Measurements from ENCODE around the gene PRMT7.

The PRMT7 gene

GRCh38 chr16:68358951-68359350, 48.1 kb downstream of the PRMT7 start:
- TF ChIP-seq CTCF (IDR thresholded peaks at IDR 0.05): no peak
- peaks cover 31% of the 10 kb centered on the region for H3K36me3 ChIP-seq
- H3K27ac ChIP-seq: no peak overlapping the region
- H3K27me3 ChIP-seq: peaks cover 22% of the 10 kb centered on the region
- no peak overlapping the region for H3K4me3 ChIP-seq (ENCODE audit: low read depth in 1 of 2, low read length in 1 of 2)
- no peaks in the 10 kb centered on the region for H3K9me3 ChIP-seq
- peaks cover 15 to 20% of the 10 kb centered on the region in 2 experiments for H3K4me1 ChIP-seq (ENCODE audit: control insufficient read depth in 1 of 2, insufficient read depth in 1 of 2, low read depth in 1 of 2, low read length in 1 of 2)

GRCh38 chr16:68359398-68360191, 48.8 kb downstream of the PRMT7 start:
- no peak overlapping the region for H3K4me3 ChIP-seq (ENCODE audit: low read depth in 1 of 2, low read length in 1 of 2)
- H3K4me1 ChIP-seq (ENCODE audit: control insufficient read depth in 1 of 2, insufficient read depth in 1 of 2, low read depth in 1 of 2, low read length in 1 of 2): peaks cover 15 to 20% of the 10 kb centered on the region in 2 experiments
- TF ChIP-seq CTCF (IDR thresholded peaks at IDR 0.05): no peak
- H3K27me3 ChIP-seq: peaks cover 28% of the 10 kb centered on the region
- H3K27ac ChIP-seq: no peak overlapping the region
- no peaks in the 10 kb centered on the region for H3K9me3 ChIP-seq
- H3K36me3 ChIP-seq: peaks cover 25% of the 10 kb centered on the region

GRCh38 chr16:68360547-68360946, 49.7 kb downstream of the PRMT7 start:
- TF ChIP-seq CTCF (IDR thresholded peaks at IDR 0.05): no peak
- Histone ChIP-seq H3K4me3 (ENCODE audit: low read depth in 1 of 2, low read length in 1 of 2) (no peak overlapping the region), H3K4me1 (ENCODE audit: control insufficient read depth in 1 of 2, insufficient read depth in 1 of 2, low read depth in 1 of 2, low read length in 1 of 2) (peaks cover 15 to 17% of the 10 kb centered on the region in 2 experiments), H3K9me3 (no peaks in the 10 kb centered on the region), H3K36me3 (peaks cover 22% of the 10 kb centered on the region), H3K27me3 (peaks cover 38% of the 10 kb centered on the region), H3K27ac (no peak overlapping the region)

- Histone ChIP-seq H3K27ac (no peak overlapping the region), H3K4me1 (ENCODE audit: control insufficient read depth in 1 of 2, insufficient read depth in 1 of 2, low read depth in 1 of 2, low read length in 1 of 2) (peaks cover 11 to 13% of the 10 kb centered on the region in 2 experiments), H3K4me3 (ENCODE audit: low read depth in 1 of 2, low read length in 1 of 2) (no peak overlapping the region), H3K27me3 (peaks cover 38% of the 10 kb centered on the region), H3K36me3 (peaks cover 22% of the 10 kb centered on the region), H3K9me3 (no peaks in the 10 kb centered on the region)
- TF ChIP-seq CTCF (IDR thresholded peaks at IDR 0.05): no peak
These were observed 50.1 kb downstream of the PRMT7 start for GRCh38 chr16:68360956-68361355.

DNA sequence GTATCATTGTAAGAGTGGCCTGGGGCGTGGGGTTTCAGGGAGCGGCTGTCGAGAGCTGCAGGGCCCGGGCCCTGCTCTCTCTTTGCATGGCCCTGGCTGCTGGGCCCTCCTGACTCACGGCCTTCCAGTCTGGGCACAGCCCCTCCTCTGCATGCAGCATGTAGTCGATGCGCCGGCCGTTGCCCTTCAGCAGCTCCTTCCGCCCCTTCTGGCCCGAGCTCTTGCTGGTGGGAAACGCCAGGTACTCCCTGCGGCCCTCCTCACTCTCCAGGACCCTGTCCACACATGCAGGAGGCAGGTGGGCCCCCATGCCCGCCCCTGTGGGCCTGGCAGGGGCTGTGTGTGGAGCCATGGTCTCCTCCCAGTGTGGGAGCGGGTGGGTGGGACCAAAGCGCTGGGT, 50.7 kb downstream of the PRMT7 start:
- H3K27me3 ChIP-seq: peaks cover 38% of the 10 kb centered on the region
- H3K36me3 ChIP-seq: peaks cover 22% of the 10 kb centered on the region
- H3K27ac ChIP-seq: no peak overlapping the region
- H3K9me3 ChIP-seq: no peaks in the 10 kb centered on the region
- peaks cover 5 to 7% of the 10 kb centered on the region in 2 experiments for H3K4me1 ChIP-seq (ENCODE audit: control insufficient read depth in 1 of 2, insufficient read depth in 1 of 2, low read depth in 1 of 2, low read length in 1 of 2)
- H3K4me3 ChIP-seq (ENCODE audit: low read depth in 1 of 2, low read length in 1 of 2): no peak overlapping the region
- no peak for TF ChIP-seq CTCF (IDR thresholded peaks at IDR 0.05)
